NCI-H146 treated with DMSO at 0.1 percent for 48 hours (cell line): ENCODE data around the gene ADGRL3.
A peak's percentile ranks its signal among the peaks of the same experiment; 100 is the strongest.

Experiments
- DNase-seq: peaks from one replicate; lab custom pipeline; 2025; ENCODE audit not compliant: unreplicated experiment; lab: John Stamatoyannopoulos, UW

The ADGRL3 gene

GRCh38 chr4:61531188-61531587 lies 331.1 kb downstream of the ADGRL3 start:
- DNase-seq = no peak

DNA sequence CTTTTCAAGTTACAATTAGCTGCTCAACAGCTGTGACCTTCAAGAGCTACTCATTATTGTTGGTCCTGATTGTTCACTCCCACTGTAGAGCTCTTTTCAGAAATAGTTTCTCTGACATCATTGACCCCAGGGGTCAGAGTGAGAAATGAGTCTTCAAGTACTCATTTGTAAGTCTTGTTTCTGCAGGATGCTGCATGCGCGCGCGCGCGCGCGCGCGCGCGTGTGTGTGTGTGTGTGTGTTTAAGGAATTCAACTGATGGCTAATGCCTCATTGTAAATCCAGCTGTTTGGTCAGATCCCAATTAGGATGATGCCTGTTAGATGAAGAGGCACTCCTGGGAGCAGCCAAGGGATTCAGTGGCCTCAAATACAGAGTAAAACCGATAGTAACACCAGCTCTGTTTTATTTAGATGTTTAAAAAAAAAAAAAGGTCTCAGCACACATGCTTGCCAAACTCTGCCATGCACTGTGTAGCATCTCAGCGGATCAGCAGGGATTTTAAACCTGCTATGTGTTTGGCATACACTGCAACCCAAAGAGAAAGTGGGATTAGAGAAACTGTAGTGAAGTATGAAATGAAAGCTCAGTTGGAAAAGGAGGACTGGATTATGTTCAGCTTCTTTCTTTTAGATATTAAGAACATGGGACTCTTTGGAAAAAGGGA lies 332.3 kb downstream of the ADGRL3 start:
- no peak for DNase-seq

DNA sequence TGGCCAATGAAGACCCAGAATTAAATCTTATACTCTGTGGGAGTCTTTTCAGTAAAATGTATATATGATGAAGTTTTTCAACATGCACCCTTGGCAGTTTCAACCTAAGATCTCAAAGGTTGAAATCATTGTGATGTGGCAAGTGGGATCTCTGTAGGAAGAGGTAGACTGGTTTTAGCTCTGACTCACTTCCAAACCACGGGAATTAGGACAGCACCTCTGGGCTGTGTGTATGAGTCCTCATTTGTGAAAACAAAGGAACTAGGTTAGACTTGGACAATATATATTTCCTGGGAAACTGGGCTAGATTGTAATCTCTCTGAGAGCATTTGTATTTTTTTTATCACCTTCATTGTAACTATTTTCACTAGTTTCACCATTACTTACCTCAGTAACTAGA lies 333.0 kb downstream of the ADGRL3 start:
- DNase-seq = no peak

- DNase-seq = peak; percentile 96
Observed at GRCh38 chr4:61540944-61541343, 340.8 kb downstream of the ADGRL3 start.

DNA sequence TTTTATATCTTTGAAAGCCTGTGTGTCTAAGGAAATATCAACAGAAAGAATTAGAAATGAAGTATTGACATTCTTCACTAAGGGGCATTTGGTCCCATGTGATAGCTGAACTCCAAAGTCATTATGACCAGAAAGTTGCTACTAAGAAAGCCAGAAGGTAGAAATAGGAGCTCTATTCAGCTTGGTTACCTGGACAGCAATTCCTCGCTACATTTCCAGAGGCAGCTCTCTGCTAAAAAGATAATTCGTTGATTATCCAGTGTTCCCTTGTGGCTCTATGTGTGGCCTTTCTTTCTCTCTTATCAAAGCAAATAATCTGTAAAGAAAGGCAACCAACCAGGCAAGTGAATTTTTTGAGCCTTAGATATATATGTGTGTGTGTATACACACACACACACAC lies 341.3 kb downstream of the ADGRL3 start:
- DNase-seq = peak; percentile 86

DNA sequence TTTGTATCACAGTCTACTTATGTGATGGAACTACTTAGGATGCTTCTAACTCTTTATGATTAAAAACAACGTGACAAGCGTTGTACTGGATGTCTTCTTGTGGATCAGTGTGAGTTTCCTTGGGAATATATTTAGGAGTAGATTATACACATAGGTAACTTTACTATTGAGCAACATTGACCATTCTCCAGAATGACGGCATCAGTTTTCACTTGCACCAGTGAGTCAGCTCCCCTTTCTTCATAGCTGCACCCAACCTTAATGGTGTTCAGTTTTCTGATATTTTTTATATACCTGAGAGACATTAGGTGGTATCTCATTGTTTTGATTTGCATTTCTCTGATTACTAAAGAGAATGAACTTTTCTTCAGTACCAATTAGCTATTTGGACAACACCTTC lies 343.9 kb downstream of the ADGRL3 start:
- DNase-seq = no peak

- no peak for DNase-seq
Observed at GRCh38 chr4:61545902-61546480, 345.9 kb downstream of the ADGRL3 start.

DNA sequence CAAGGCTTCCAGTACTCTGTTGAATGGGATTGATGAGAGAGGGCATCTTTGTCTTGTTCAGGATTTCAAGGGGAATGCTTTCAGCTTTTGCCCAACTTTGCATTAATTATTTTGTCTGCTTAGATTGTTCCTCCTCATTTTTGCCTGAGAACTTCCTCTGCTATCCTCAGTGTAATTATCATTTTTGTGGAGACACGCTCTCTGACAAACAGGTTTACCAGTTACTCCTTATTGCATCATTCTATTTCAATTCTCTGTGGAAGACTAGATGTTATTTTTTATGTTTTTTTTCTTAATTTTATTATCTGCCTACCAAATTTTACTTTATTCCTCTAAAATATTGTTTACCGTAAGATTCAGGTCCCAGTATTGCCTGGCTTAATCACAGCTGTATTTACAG lies 349.2 kb downstream of the ADGRL3 start:
- DNase-seq = no peak

DNA sequence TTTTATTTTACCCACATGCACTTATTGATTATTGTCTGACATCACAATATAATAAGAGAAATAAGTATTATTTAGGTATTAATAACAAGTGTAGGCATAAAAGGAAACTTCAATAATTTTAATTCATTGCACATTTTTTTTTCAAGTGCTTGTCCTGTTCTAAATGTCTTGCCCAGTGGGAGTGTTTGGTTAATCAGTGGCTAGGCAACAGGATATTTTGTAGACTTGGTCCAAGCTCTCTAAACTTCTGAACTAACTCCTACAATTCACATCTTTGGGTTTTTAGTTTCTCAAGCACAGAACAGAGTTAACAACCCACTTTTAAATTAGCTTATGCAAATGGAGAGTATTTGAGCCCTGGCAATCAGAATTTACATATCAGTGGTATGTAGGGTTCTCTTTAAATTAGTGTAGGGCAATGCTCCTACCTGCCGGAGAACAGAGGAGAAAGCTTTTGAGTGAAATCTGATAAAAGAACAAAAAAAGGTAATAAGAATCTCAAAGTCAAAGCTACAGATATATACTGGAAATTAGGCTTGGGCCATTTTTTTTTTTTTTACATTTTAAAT lies 353.5 kb downstream of the ADGRL3 start:
- DNase-seq = no peak

DNA sequence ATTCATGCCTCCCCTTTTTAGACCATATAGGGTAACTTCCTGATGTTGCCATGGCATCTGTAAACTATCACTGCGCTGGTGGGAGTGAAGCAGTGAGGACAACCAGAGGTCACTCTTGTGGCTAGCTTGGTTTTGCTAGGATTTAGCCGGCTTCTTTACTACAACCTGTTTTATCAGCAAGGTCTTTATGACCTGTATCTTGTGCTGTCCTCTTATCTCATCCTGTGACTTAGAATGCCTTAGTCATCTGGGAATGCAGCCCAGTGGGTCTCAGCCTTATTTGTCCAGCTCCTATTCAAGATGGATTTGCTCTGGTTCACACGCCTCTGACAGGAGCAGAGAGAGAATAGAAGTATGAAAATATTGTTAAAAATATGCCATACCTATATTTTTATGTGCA lies 355.7 kb downstream of the ADGRL3 start:
- no peak for DNase-seq

- DNase-seq = no peak
Observed at GRCh38 chr4:61556277-61556676, 356.2 kb downstream of the ADGRL3 start.

- DNase-seq = no peak
Observed at GRCh38 chr4:61559396-61559795, 359.3 kb downstream of the ADGRL3 start.

- no peak for DNase-seq
Observed at GRCh38 chr4:61561028-61561427, 360.9 kb downstream of the ADGRL3 start.

DNA sequence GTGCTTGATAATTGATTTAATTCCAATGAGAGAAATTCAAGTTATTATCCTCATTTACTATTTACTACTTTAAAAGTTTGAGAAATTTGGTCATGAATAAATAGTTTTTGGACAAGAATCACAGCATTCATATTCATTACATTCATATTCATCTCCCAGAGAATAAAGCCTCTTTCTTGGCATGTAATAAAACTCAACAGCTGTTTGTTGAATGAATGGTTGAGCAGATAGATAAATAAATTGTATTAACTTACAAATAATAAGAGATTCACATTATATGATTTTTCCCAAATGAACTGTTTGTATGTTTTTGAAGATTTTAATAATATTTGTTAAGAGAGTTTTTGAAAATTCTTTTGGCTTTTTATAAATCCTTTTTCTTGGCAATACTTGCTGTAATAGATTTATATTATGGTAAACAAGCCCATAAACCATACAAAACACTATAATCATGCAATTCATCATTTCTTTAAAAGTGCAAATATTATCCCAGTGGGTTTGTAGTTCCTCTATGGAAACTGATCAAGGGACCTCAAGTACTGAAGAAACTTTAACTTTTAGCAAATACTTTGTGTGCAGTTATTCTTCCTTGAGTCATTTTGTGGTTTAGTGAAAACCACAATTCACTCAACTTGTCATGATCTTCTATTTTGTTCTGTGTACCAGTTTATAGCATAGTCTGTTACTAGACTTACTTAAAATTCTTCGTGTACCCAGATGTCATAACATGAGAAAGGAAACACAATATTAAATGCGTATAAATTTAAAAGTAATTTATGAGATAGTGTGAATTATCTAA lies 371.8 kb downstream of the ADGRL3 start:
- DNase-seq = no peak

GRCh38 chr4:61575796-61576195 lies 375.7 kb downstream of the ADGRL3 start:
- no peak for DNase-seq

DNA sequence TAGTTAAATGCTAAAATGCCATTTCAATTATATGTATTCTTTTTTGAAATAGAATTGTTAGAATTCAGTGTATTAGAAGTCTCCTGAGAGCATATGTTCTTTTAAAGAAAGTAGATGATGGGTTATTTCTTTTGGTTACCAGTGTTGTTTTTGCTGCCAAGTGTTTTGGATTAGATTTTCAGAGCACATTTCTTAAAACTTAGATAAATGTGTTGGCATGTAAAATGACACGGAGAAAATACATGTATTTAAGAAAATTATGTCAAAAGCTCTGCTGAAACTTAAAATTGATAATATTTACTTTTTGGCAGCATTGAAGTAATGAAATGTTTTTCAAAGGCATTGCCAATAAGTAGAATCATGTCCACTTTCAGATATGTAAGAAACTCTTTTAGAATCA lies 379.7 kb downstream of the ADGRL3 start:
- DNase-seq = no peak

DNA sequence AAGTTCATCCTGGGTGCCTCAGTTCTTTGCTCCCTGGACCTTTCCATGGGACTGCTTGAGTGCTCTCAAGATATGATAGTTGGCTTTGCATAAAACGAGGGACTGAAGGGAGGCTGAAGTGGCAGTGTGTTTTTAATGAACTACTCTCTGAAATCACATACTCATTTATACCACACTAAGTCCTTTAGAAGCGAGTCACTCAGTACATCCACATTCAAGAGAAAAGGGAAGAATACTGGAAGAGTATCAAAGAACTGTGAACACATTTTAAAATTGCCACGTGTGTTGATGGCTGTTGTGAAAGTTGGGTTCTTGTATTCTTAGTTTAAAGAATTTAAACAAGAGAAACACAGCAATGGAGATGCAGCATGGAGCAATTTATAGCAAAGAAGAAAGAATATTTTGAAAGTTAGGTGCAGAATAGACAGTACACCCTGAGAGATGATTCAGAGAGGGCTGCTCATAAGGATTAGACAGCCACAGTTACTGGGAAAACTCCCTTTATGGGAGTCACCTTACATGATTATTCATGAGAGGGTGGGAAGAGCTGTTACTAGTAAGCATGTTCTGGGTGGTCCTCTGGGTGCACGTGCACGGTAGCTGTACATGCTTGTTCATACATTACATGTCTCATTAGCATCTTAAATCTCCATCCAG lies 380.7 kb downstream of the ADGRL3 start:
- DNase-seq = no peak

GRCh38 chr4:61583696-61584095 lies 383.6 kb downstream of the ADGRL3 start:
- no peak for DNase-seq

GRCh38 chr4:61588621-61589402 lies 388.7 kb downstream of the ADGRL3 start:
- DNase-seq = no peak

DNA sequence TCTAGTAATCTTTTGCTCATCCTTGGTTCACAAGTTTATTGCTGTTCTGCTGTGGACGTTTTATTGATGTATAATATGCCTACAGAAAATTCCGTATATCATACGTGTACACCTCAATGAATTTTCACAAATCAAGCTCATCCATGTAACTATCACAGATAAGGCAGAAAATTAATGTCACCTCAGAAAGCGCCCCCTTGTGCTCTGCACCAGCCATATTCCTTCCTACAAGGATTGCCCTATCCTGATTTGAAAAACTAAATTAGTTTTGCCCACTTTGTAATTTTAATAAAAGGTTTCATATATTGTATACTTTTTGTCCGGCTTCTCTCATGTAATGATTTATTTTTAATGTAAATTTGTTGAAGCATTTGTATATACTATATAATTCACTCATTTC lies 390.8 kb downstream of the ADGRL3 start:
- no peak for DNase-seq
